ENCODE results near the gene TRPV4.
"Not testable (repeated sequence)": the region's sequence is repeated elsewhere in the genome, so short reads cannot be mapped to it uniquely, and the experiment has no call there.

The TRPV4 gene

DNA sequence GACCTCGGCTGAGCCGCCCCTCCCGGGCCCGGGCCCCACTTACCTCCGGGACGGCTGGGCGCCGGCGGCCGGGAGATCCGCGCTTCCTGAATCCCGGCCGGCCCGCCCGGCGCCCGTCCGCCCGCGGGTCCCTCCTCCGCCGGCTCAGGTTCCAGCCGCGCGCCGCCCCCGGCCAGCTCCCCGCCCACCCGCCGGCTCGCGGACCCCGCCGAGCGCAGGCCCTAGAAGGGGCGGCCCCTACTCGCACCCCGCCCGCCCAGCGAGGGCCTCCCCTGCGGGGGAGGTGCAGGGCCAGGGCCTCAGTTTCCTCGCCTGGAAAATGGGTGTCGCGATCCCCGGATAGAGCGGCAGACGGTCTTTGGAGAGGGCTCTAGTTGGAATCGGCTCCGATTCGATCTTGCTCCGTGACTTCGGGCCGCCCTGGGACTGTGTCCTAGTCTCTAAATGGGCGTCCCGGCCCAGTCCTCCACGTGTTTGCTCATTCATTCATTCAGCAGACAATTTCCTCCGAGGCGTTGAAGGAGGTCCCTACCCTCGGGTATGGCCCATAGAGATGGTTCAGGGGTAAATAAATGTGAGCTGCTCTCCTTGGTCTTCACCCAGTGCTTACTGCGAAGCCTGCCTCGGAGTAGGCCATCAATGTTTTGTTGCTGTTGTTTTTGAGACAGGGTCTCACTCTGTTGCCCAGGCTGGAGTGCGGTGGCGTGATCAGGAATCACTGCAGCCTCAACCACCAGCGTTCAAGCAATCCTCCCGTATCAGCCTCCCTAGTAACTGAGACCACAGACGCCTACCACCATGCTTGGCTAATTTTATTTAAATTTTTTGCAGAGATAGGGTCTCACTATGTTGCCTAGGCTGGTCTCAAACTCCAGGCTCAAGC is at the start of gene TRPV4:
TRPV4 (minus strand) TSS at position 92 of the 883 bp plus-strand sequence. CDS start 18,602 bp downstream, outside the sequence.
- DNase-seq: no peak

DNA sequence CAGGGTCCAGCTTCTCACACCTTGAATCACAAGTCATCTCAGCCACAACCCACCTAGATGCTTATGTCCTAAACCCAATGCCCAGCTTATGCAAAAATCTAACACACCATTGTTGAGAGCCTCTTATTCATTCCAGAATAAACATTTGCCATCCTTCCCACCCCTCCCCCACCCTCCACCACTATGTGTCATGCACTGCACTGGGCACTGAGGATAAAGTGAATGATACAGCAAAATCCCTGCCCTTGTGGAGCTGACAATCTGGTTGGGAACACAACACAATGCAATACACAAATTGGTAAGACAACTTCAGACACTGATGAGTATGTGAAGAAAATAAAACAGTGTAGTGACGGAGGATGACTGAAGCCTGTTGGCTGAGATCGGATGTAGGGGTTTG is 48.6 kb upstream of the TRPV4 start:
- DNase-seq: no peak

DNA sequence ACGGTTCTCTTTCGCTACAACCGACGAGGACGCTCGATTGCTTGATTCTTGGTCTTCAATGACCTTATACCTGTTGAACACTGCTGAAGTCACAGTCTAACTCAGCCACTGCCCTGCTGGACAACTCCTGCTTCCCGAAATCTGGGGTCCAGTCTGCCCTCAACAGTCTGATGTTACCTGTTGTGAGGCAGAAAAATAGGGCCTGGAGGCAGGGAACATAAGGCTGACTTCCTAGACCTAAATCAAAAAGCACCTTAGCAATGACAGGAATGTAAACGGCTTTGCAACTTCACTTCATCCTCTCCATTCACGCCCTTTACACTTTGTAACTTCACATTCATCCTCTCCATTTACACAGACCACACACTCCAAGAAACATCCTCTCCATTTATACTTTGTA is 47.7 kb upstream of the TRPV4 start:
- no peak for DNase-seq

DNA sequence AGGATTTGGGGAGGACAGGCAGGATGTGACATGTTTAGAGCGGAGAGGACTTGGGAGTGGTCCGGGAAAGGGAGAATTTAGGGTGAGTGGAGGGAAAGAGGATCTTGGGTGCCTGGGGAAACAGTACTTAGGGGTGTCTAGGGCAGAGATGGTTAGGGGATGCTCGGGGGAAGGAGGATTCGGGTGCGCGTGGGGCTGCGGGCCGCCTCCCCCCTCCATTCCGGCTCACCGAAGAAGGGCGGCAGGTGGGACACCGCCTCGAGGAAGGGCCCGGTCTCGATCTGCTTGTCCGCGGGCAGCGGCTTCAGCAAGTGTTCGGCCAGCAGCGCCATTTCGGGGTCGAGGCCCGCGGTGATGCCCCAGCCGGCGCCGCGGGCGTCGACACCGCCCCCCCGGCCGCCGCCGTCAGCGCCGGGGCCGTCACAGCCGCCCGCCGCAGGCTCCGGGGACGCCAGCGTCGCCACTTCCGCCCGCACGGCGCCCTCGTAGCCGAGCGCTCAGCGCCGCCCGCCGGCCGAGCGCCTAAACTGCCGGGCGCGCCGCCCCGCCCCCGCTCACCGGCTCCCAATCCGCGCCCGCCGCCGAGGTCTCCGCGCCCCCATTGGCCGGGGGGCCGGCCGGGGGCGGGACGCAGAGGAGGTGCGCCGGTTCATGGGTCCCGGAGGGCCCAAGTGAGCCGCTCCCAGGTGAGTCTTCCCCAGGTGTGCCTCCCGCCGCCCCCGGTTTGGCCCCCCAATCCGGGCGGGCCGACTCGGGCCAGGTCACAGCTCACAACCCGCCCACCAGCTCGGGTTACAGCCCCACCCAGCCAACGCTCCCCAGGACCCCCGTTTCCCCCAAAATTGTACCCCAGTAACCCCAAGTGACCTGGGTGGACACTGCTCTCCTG is 47.1 kb upstream of the TRPV4 start, which contains the start of gene GLTP:
GLTP (minus strand) TSS at position 499 of the 889 bp plus-strand sequence; CDS start at position 332, 167 bp downstream.
- DNase-seq: peak; percentile 75

DNA sequence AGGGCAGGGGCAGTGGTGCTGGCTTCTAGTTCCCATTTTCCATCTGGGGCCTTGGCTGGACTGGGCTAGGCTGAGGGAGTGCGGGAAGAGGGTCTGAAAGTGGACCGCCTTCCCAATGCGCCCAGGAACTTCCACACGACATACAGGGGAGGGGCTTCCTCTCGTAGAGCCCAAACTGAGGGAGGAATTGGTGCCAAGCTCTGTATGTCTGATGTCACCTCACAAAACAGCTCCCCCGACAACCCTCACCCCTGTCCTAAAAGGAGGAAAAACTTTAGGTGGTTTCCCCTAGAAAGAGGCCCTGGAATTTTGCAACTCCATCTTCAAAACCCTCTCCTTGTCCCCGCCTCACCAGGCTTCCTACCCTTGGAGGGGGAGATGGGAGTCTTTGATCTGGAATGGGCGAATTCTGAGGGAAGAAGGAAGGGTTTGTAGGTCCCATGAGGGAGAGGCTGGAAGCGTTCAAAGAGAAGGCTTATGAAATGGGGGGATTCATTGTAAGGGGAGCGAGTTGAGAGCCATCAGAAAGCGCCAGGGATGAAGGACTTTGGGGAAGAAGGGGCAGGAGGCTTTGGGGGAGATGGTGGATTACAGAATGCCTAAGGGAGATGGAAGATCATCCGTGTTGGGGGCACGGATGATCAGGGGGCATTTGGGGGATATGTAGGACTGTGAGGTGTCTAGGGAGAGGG is 46.3 kb upstream of the TRPV4 start:
- DNase-seq: no peak

DNA sequence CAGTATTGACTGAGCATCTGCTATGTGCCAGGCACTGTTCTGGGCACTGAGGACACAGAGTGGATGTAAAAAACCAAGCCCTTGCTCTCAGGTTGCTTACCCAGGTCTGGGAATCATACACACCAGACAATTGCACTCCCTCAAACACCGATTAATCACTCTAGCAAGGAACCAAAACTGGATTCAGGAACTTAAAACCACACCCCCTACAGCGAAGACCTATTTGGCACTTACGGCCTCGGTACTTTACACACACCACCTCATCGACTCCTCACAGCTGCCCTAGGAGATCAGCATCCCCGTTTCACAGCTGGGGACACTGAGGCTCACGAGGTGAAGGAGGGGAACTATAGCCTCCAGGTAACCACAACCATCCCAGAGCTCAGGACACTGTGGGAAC is 45.6 kb upstream of the TRPV4 start:
- DNase-seq: no peak

DNA sequence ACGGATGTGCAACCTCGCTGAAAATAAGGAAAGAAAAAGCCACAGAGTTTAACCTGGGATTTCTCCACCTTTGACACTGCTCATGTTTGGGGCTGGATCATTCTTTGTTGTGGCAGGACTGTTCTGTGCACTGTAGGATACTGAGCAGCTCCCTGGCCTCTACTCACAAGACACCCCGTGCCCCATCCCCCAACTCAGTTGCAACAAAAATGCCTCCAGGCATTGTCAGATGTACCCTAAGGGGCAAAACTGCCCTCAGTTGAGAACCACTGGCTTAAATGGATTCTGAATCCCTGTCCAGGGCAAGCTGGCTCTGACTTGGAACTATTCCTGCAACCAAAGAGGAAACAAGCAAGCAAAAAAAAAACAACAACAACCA is 45.0 kb upstream of the TRPV4 start:
- no peak for DNase-seq

DNA sequence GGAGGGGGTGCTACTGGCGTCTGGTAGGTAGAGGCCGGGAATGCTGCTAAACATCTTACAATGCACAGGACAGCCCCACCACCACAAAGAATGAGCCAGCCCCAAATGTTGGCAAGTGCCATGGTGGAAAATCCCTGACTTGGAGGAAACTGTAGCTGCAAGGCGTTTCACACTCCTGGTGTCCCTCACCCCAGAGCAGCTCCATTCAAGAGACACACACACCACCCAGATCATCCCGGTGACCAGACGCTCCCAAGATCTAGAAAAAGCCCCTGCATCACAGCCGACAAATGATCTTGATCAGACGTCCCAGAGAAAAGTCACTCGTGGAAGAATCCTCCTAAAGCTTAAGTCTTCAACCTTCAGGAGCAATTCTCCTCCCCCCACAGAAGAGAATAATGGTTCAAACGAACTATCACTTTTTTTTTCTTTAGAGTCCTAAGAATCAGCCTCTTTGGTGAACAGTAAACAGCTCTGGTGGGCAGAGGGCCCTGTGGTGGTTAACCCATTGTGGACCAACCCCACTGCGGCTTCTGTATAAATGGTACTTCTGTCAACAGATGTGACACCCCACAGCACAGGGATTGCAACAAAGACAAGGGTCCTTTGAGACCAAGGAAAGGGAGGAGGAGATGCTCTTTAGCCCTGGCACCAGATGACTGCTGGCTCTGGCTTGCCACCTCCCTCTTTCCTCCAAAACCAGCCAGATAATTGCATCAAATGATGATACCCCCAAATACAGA is 44.5 kb upstream of the TRPV4 start:
- no peak for DNase-seq

DNA sequence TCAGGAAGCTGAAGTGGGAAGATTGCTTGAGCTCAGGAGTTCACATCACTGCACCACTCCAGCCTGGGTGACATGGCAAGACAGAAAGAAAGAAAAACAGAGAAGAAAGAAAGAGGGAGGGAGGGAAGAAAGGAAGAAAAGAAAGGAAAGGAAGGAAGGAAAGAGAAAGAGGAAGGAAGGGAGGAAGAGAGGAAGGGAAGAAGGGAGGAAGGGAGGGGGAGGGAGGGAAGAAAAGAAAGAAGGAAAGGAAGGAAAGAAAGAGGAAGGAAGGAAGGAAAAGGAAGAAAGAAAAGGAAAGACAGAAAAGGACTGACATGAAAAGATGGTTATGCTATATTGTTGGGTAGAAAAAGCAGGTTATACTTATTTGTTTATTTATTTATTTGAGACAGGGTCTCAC is 43.2 kb upstream of the TRPV4 start:
- DNase-seq: no peak

DNA sequence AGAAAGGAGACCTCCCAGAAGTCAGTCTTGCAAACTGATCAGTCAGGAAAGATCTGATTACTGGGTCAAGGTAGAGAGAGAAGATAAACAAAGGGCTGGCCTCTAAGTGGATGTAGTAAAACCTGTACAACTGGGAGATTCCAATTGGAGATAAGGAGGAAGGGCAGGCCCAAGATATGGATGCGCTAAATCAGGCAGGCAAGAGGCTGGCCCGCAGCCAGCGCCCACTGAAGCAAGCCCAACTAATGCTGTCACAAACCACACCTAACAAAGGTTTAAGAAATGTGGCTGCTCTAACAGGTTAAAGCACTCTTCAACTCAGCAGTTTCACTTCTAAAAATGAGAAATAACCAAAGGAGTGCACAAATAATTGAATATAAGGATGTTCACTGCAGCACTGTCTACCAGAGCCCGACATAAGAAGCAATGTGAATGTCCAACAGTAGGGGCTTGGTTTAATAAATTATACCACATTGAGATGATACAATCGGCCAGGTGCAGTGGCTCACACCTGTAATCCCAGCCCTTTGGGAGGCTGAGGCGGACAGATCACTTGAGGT is 42.5 kb upstream of the TRPV4 start:
- DNase-seq: no peak

DNA sequence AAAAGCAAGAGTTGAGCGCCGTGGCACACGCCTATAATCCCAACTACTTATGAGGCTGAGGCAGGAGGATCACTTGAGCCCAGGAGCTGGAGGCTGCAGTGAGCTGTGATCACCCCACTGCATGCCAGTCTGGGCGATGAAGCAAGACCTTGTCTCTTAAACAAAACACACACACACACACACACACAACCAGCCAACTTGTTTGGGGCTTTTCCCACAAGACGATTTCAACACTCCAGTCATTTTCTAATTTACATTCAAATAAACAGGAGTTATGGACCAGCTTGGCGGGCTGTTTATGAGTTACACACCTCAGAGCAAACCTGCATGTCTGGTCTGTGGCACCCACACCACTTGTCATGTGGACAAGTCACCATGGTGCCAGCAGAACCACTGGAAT is 40.5 kb upstream of the TRPV4 start:
- no peak for DNase-seq

DNA sequence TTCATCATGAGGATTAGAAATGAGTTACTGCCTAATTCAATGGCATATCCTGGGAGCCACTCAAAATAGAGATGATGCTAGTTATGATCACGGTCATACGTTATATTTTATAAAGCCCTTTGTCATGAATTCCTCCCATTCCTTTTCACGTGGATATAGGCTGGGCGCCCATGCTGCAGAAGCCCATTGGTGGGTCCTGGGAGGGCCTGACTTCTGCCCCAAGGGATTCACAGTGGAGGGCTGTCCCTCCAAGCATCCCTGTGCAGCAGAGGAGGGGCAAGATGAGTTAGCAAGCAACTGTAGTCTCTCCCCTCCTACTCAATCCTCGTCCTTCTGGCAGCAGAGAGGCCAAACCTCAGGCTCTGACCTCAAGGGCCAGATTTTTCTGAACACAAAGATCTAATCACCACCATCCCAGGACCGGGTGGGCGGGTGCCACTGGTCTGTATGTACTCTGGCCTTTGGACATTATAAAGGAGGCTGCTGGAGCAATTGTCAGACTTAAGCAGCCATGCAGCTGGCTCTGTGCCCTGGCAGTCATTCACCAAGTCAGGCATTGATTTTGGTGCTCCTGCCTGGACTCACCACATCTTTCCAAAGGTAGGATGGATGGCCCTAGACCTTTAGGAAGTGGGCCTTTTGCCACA is 38.6 kb upstream of the TRPV4 start:
- peak; percentile 10 for DNase-seq

DNA sequence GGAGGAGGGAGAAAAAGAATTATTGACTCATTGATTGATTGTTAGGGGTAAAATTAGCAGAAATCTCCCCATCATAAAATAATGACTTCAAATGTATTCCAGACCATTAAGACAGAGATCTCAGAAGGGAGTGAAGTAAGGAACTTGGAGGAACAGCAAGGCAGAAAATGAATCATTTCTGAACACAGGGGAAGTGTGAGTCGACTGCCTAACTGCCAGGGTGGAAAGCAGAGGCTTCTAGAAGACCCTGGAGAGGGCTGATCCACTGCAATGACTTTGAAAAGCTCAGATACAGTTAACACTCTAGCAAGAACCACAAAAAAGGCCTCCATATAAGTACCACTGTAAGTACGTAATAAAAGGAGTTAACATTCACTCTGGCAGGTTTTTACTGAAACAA is 37.5 kb upstream of the TRPV4 start:
- no peak for DNase-seq

DNA sequence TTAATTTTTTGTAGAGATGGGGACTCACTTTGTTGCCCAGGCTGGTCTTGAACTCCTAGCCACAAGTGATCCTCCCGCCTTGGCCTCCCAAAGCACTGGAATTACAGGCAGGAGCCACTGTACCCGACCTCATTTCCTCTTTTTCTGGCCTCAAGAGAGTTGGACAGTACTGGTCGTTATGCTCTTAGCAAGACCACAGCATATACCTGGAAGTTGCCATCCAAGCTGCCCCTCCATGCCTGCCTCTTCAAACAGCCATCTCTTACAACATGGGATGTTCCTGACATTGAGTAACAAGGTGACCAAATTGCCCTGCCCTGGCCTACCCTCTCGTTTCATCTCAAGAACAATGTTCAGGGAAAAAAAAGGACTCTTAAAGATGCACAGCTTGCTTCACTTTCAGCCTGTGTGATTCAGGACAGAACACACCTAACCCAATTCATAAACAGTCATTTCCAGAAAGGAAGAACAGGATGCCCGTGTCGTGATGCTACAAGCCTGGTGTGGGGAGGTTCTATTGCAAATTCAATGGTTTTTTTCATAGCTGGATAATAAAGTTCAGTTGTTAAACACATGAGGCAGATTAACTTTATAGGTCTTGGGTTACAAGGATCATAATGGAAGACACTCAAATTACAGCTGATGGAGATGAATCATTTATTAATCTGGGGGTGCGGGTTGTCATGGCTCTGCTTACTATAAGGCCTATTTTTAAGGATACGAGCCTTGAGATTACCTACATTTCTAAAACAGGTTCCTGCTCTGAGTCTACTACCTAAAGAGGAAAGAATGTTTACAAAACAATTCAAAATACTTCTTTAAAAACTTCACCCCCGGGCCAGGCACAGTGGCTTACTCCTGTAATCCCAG is 35.2 kb upstream of the TRPV4 start:
- DNase-seq: no peak

DNA sequence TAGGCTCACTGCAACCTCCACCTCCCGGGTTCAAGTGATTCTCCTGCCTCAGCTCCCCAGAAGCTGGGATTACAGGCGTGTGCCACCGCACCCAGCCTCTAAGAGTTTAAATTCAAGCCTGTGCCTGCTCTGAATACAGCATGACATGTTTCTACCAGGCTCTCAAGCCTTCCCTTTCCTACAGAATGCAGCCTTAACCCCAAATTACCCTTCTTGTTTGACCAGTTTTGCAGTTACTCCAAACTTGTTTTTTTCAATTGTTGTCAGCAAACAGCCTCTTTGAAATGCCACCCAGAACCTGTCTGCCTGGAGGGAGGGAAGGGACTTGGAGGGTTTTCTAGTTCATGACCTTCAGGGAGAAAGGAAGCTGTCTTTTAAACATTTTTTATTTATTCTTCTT is 31.7 kb upstream of the TRPV4 start:
- DNase-seq: no peak

DNA sequence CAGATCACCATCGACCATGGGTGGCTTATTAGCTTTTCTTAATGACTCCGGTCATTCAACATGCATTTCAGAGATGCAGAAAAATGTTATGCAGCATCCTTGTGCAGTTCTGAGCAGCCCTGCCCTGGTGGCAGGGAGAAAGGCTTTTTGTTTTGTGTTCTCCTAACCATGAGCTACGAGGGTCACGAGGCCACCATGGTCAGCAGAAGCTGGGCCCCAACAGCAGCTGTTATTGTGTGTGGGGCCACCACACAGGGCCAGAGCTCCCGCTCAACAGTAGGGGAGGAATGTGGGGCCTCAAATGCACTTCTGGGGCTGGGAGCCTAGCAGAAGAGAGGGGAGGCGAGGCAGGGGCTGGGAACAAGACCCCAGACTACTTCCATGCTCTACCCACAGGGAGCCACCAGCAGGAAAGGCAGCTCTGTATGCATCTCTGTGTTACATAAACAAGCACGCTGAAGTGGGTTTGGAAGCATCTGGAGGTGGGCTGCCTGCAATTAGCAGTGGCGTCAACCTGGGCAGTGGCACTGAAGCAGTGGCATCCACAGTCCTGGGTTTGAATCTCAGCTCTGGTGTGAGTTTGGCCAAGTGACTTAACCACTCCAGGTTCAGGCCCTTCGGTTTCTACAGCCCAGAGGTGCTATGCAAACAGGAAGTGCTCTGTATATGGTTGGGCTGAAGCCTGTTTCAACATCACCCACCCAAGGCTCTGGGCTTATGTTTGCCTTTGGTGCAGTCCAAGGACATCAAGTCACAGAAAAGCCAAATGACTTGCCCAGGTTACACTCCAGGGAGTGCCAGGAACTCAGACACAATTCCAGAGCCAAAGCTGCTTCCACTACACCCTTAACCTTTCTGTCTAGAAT is 30.9 kb upstream of the TRPV4 start:
- DNase-seq: no peak

DNA sequence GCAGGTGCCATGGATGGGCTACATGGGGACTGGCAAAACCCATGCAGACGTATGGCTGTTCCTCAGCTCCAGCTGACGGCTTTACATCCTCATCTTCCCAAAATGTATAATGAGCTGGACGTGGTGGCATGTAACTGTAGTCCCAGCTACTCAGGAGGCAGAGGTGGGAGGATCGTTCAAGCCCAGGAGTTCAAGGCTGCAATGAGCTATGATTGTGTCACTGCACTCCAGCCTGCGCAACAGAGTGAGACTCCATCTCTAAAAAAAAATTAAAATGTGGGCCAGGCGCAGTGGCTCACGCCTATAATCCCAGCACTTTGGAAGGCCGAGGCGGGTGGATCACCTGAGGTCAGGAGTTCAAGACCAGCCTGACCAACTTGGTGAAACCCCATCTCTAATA is 29.3 kb upstream of the TRPV4 start:
- DNase-seq: not testable (repeated sequence)

DNA sequence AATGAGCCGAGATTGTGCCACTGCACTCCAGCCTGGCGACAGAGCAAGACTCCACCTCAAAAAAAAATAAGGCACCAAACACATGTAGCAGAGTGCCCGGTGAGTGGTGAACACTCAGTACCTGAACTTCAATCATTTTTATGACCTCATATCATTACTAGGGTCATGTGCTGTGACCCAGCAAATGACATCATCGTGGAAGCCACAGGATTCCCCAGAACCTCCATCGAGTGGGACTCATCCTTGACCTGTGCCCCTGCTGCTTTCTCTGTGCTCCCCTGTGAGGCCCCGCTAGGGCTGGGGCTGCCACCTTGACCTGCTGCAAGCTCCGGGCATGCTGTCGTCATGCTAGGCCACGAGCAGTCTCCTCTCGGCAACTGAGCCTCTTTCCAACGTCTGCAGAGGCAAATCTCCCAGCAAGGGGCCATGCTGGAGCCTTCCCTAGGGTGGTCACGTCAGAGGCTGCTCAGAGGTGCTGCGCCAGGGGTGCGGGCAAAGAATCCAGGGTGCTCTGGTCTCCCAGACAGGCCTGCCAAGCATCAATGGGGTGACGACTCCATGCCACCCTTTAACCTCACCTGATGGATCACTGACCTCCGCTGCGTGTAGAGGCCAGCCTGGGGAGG is 28.6 kb upstream of the TRPV4 start:
- no peak for DNase-seq

DNA sequence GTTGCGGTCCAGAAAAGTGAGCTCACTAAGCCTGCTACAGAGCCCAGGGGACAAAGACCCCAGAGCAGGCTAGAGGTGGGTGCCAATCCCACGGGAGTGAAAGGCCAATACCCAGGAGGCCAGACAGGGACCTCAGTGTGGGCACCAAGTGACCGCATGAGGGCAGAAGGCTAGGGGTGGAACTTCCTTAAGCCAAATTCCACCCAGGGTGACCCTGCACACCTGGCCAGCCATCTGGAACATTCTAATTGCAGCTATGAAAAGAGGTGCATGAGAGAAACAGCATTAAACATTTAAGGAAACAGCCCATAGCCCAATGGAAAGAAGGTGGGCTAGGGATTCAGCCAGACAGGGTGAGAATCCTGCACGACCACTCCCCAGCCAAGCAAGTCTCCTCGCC is 27.8 kb upstream of the TRPV4 start:
- no peak for DNase-seq

Measured in NCI-H446 treated with DMSO at 0.1 percent for 48 hours (cell line).